Caco-2 (cell line): ENCODE data around the gene SUPT16H. TPM values are rescaled to one million over a fixed set of nuclear protein-coding genes. Genes with fewer than 3 reads are reported as not detected.
A peak's percentile ranks its signal among the peaks of the same experiment; 100 is the strongest.

ENCODE experiments used
- BruUV-seq: library from RNA; stranded (reverse); fragments of 400-500 nt; replicated peaks from 2 replicates; lab custom pipeline; 2021; lab: Mats Ljungman, UMichigan
- CTCF ChIA-PET: fragments of 300-600 bp; sonication (Branson Sonifier 250); formaldehyde crosslinking; loops from one replicate; lab custom pipeline; 2022; ENCODE audit warnings: antibody characterized with exemption; lab: Charles Lee
- POLR2A ChIA-PET: fragments of 300-600 bp; sonication (Branson Sonifier 250); formaldehyde crosslinking; loops from one replicate; lab custom pipeline; 2022; ENCODE audit warnings: antibody characterized with exemption; lab: Charles Lee
- DNase-seq, 2 experiments: peaks; one replicate each; pipeline versions ENCODE4 v3.0.0 to v3.0.0-alpha.2; 2020 to 2022
- H3K27me3 ChIP-seq: replicated peaks from 2 replicates; pipeline ENCODE4 v1.6.0; 2011; ENCODE audit warnings: low read length; ENCODE audit not compliant: control insufficient read depth, insufficient read depth
- H3K36me3 ChIP-seq: 2 replicates; pipeline ENCODE4 v1.5.1; 2011; ENCODE audit warnings: low read length; ENCODE audit not compliant: control insufficient read depth, insufficient read depth
- H3K4me1 ChIP-seq: fragments of 250-450 bp; sonication (Bioruptor Pico); 2 replicates; pipeline ENCODE4 v1.5.1; 2020; ENCODE audit warnings: mild to moderate bottlenecking
- H3K4me3 ChIP-seq: 2 replicates; pipeline ENCODE4 v1.5.1; 2011; ENCODE audit warnings: low read depth, mild to moderate bottlenecking, control low read depth, low read length
- H3K9me3 ChIP-seq: fragments of 250-450 bp; sonication (Bioruptor Pico); 2 replicates; pipeline ENCODE4 v1.5.1; 2020; ENCODE audit warnings: mild to moderate bottlenecking, moderate library complexity
- H3K27ac Mint-ChIP-seq: one replicate; pipeline ENCODE4 v1.8.0; 2022; ENCODE audit warnings: mixed read lengths; ENCODE audit not compliant: unreplicated experiment
- H3K27me3 Mint-ChIP-seq: one replicate; pipeline ENCODE4 v1.8.0; 2022; ENCODE audit warnings: mixed read lengths; ENCODE audit not compliant: insufficient read depth, unreplicated experiment
- H3K36me3 Mint-ChIP-seq: one replicate; pipeline ENCODE4 v1.8.0; 2022; ENCODE audit warnings: mild to moderate bottlenecking, mixed read lengths; ENCODE audit not compliant: insufficient read depth, unreplicated experiment
- H3K4me1 Mint-ChIP-seq: one replicate; pipeline ENCODE4 v1.8.0; 2022; ENCODE audit warnings: low read depth, mixed read lengths; ENCODE audit not compliant: unreplicated experiment
- H3K4me3 Mint-ChIP-seq: one replicate; pipeline ENCODE4 v1.8.0; 2022; ENCODE audit warnings: mild to moderate bottlenecking, moderate library complexity, mixed read lengths; ENCODE audit not compliant: unreplicated experiment
- H3K9me3 Mint-ChIP-seq: one replicate; pipeline ENCODE4 v1.8.0; 2022; ENCODE audit warnings: mixed read lengths; ENCODE audit not compliant: unreplicated experiment
- CTCF ChIP-seq, 2 experiments: fragments of 200-600 bp in 1 of 2; IDR thresholded peaks; 1 replicate in 1 of 2; 2 replicates in 1 of 2; pipeline versions ENCODE4 v1.5.1 to v1.8.0; 2011 to 2022; ENCODE audit warnings: antibody characterized with exemption in 1 of 2, control low read depth in 1 of 2, inconsistent platforms in 1 of 2, low read depth in 1 of 2, low read length in 1 of 2, mild to moderate bottlenecking in 1 of 2, moderate library complexity in 1 of 2; ENCODE audit not compliant: insufficient read depth in 1 of 2, severe bottlenecking in 1 of 2, unreplicated experiment in 1 of 2
- intact Hi-C: fragments of 100-400 bp; cut with micrococcal nuclease; formaldehyde crosslinking; loops from one replicate; pipeline ENCODE4 v1.10.0; 2022; ENCODE audit not compliant: unreplicated experiment
- total RNA-seq: library from RNA; stranded (reverse); gene quantifications from 2 replicates; pipeline ENCODE4 v1.2.3, GENCODE V29; 2022

The SUPT16H gene
- total RNA-seq, 1 experiment from 2014 or later: 118 TPM

GRCh38 chr14:21414137-21414631 lies 30.4 kb upstream of the SUPT16H start:
- no peak for TF ChIP-seq CTCF (IDR thresholded peaks at IDR 0.05; ENCODE audit: insufficient read depth in 1 of 2, low read depth in 1 of 2, low read length in 1 of 2, severe bottlenecking in 1 of 2, unreplicated experiment in 1 of 2)
- Mint-ChIP-seq H3K27ac (no peak overlapping the region), H3K36me3 (peaks cover 74% of the 10 kb centered on the region), H3K9me3 (no peaks in the 10 kb centered on the region), H3K4me1 (no peaks in the 10 kb centered on the region), H3K4me3 (no peak overlapping the region), H3K27me3 (no peaks in the 10 kb centered on the region)
- Histone ChIP-seq H3K36me3 (peaks cover 2% of the 10 kb centered on the region), H3K4me3 (no peak overlapping the region), H3K9me3 (no peaks in the 10 kb centered on the region; the same call in 1 of the 2 replicates), H3K27me3 (no peaks in the 10 kb centered on the region), H3K4me1 (no peaks in the 10 kb centered on the region)
- DNase-seq: no peak
- CTCF ChIA-PET: no interaction called here
- BruUV-seq: no TSS peak
- POLR2A ChIA-PET: no interaction called here
- intact Hi-C loops: no loop called here

GRCh38 chr14:21408147-21408546 lies 24.3 kb upstream of the SUPT16H start:
- no peak for TF ChIP-seq CTCF (IDR thresholded peaks at IDR 0.05; ENCODE audit: insufficient read depth in 1 of 2, low read depth in 1 of 2, low read length in 1 of 2, severe bottlenecking in 1 of 2, unreplicated experiment in 1 of 2)
- Mint-ChIP-seq H3K4me1 (no peaks in the 10 kb centered on the region), H3K9me3 (no peaks in the 10 kb centered on the region), H3K36me3 (peaks cover 97% of the 10 kb centered on the region), H3K27me3 (no peaks in the 10 kb centered on the region), H3K27ac (no peak overlapping the region), H3K4me3 (no peak overlapping the region)
- Histone ChIP-seq H3K4me3 (no peak overlapping the region), H3K9me3 (no peaks in the 10 kb centered on the region), H3K27me3 (no peaks in the 10 kb centered on the region), H3K36me3 (peaks cover 2% of the 10 kb centered on the region), H3K4me1 (no peaks in the 10 kb centered on the region)
- ChIA-PET CTCF (no interaction called here), POLR2A (no interaction called here)
- DNase-seq: no peak
- BruUV-seq: TSS peak; percentile 16
- intact Hi-C loops: no loop called here

DNA sequence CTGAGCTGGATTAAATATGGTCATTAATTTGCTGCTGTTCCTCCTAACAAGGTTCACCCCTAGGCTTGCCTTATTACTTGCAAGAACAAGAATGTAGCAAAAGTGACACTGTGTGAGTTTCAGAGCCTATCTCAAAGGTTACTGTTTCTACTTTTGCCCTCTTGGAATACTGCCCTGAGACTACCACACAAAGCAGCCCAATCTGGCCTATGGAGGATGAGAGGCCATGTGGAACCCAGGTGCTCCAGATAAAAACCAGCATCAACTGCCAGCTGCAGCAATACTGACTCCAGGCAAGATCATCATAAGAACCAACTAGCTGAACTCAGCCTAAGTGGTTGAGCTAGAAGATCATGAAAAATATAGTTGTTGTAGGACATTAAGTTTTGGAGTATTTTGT lies 22.4 kb upstream of the SUPT16H start:
- no peaks in the 10 kb centered on the region for H3K4me1 ChIP-seq
- H3K9me3 Mint-ChIP-seq: no peaks in the 10 kb centered on the region
- H3K4me3 Mint-ChIP-seq: no peak overlapping the region
- TF ChIP-seq CTCF (IDR thresholded peaks at IDR 0.05; ENCODE audit: insufficient read depth in 1 of 2, low read depth in 1 of 2, low read length in 1 of 2, severe bottlenecking in 1 of 2, unreplicated experiment in 1 of 2): no peak
- no peaks in the 10 kb centered on the region for H3K27me3 ChIP-seq
- no peaks in the 10 kb centered on the region for H3K4me1 Mint-ChIP-seq
- POLR2A ChIA-PET: no interaction called here
- intact Hi-C loops: loop anchor here (1.0 kb wide), 1 partner anchor 31 kb away; no protein-coding TSS in a partner anchor
- no peak overlapping the region for H3K27ac Mint-ChIP-seq
- peaks cover 97% of the 10 kb centered on the region for H3K36me3 Mint-ChIP-seq
- BruUV-seq: no TSS peak
- CTCF ChIA-PET: no interaction called here
- no peak for DNase-seq
- H3K9me3 ChIP-seq: no peaks in the 10 kb centered on the region
- peaks cover 2% of the 10 kb centered on the region for H3K36me3 ChIP-seq
- H3K27me3 Mint-ChIP-seq: no peaks in the 10 kb centered on the region
- H3K4me3 ChIP-seq: no peak overlapping the region
